Breast epithelium (tissue), 4 donors: ENCODE results near the gene PIANP. TPM values are rescaled to one million over a fixed set of nuclear protein-coding genes. Genes with fewer than 3 reads are reported as not detected.
"Not testable (repeated sequence)": the region's sequence is repeated elsewhere in the genome, so short reads cannot be mapped to it uniquely, and the experiment has no call there.

Experiments used
- DNase-seq, 2 donors: peaks; one replicate each; pipeline ENCODE4 v3.0.0-alpha.2; 2019; ENCODE audit warnings: low spot score in 2 of 2
- H3K27ac ChIP-seq, 2 donors: fragments of 200-600 bp; sonication (generic) in 1 of 2; one replicate each; pipeline ENCODE4 v1.5.1; 2016 to 2019; ENCODE audit warnings: mild to moderate bottlenecking in 1 of 2
- H3K27me3 ChIP-seq, 2 donors: fragments of 200-600 bp; sonication (generic) in 1 of 2; one replicate each; pipeline versions ENCODE4 v1.5.1 to v1.6.0; 2017 to 2019; ENCODE audit warnings: control low read depth in 1 of 2, mild to moderate bottlenecking in 1 of 2
- H3K36me3 ChIP-seq: fragments of 200-600 bp; one replicate; pipeline ENCODE4 v1.5.1; 2019
- H3K4me1 ChIP-seq, 2 donors: fragments of 200-600 bp; sonication (generic); one replicate each; pipeline ENCODE4 v1.5.1; 2016 to 2019; ENCODE audit warnings: control low read depth in 1 of 2
- H3K4me3 ChIP-seq, 3 donors: fragments of 200-600 bp; sonication (generic); 1 replicate in 2 of 3; 2 replicates in 1 of 3; pipeline ENCODE4 v1.5.1; 2016 to 2019; ENCODE audit warnings: mild to moderate bottlenecking in 3 of 3, moderate library complexity in 2 of 3
- H3K9me3 ChIP-seq, 2 donors: fragments of 200-600 bp; sonication (generic) in 1 of 2; one replicate each; pipeline ENCODE4 v1.5.1; 2016 to 2019; ENCODE audit warnings: control low read depth in 1 of 2
- CTCF ChIP-seq, 3 donors: fragments of 450-650 bp; IDR thresholded peaks; one replicate each; pipeline ENCODE4 v1.5.1; 2016 to 2017; ENCODE audit warnings: antibody characterized with exemption in 3 of 3, mild to moderate bottlenecking in 3 of 3, moderate library complexity in 3 of 3
- POLR2A ChIP-seq: fragments of 450-650 bp; IDR thresholded peaks from one replicate; pipeline ENCODE4 v1.6.1; 2016; ENCODE audit warnings: antibody characterized with exemption, mild to moderate bottlenecking, moderate library complexity
- POLR2AphosphoS5 ChIP-seq, 3 donors: sonication (generic); formaldehyde crosslinking; IDR thresholded peaks; one replicate each; pipeline ENCODE4 v1.6.1; 2017; ENCODE audit warnings: antibody characterized with exemption in 3 of 3
- intact Hi-C: fragments of 100-400 bp; cut with DNase I; formaldehyde crosslinking; loops from one replicate; pipeline ENCODE4 v1.15.1; 2023; ENCODE audit warnings: low total_unique reads
- total RNA-seq, 3 donors: library from RNA; depleted of rRNA; stranded (reverse); fragments of >200 nt; gene quantifications; one replicate each; pipeline ENCODE4 v1.1.0, GENCODE V29; 2016

Gene PIANP
- total RNA-seq, 3 donors from 2014 or later, result 0.29 to 0.33 TPM; not detected in 1

- H3K4me3 ChIP-seq, result no peak overlapping the region
- no peaks in the 10 kb centered on the region for H3K36me3 ChIP-seq
- H3K9me3 ChIP-seq, result no peaks in the 10 kb centered on the region
- TF ChIP-seq POLR2AphosphoS5 (IDR thresholded peaks at IDR 0.05) (no peak), CTCF (IDR thresholded peaks at IDR 0.05) (no peak), POLR2A (no peak)
- no peak for DNase-seq
- no peaks in the 10 kb centered on the region for H3K27me3 ChIP-seq
- no peaks in the 10 kb centered on the region for H3K4me1 ChIP-seq
- H3K27ac ChIP-seq, result no peak overlapping the region
- intact Hi-C loops, result no loop called here
These were observed 42.2 kb upstream of the PIANP start for GRCh38 chr12:6742834-6743233.

- H3K36me3 ChIP-seq, H3K4me3 ChIP-seq, H3K27ac ChIP-seq, H3K4me1 ChIP-seq, H3K9me3 ChIP-seq, intact Hi-C loops, DNase-seq, H3K27me3 ChIP-seq: not testable (repeated sequence)
These were observed 41.5 kb upstream of the PIANP start for GRCh38 chr12:6742080-6742479.

- intact Hi-C loops, result no loop called here
- H3K27ac ChIP-seq, result no peak overlapping the region
These were observed 36.1 kb upstream of the PIANP start for GRCh38 chr12:6736754-6737153.

GRCh38 chr12:6735448-6736191 is 35.0 kb upstream of the PIANP start:
- intact Hi-C loops, result no loop called here
- Histone ChIP-seq H3K4me3 (no peak overlapping the region), H3K27ac (peak overlapping the region in 1 of 2 donors; percentile 20), H3K36me3 (peaks cover 3% of the 10 kb centered on the region), H3K9me3 (no peaks in the 10 kb centered on the region), H3K4me1 (no peaks in the 10 kb centered on the region), H3K27me3 (no peaks in the 10 kb centered on the region)
- DNase-seq, result peak; percentile 70 to 83
- TF ChIP-seq POLR2A (no peak), CTCF (IDR thresholded peaks at IDR 0.05) (peak; percentile 40 to 72 (median 67))

More at GRCh38 chr12:6736754-6737153, 36.1 kb upstream of the PIANP start:
- Histone ChIP-seq H3K27me3 (no peaks in the 10 kb centered on the region), H3K4me3 (no peak overlapping the region), H3K4me1 (no peaks in the 10 kb centered on the region), H3K9me3 (no peaks in the 10 kb centered on the region), H3K36me3 (no peaks in the 10 kb centered on the region)
- DNase-seq, result no peak
- TF ChIP-seq POLR2AphosphoS5 (IDR thresholded peaks at IDR 0.05) (no peak), CTCF (IDR thresholded peaks at IDR 0.05) (no peak), POLR2A (no peak)

- Histone ChIP-seq H3K4me1 (no peaks in the 10 kb centered on the region), H3K4me3 (no peak overlapping the region), H3K36me3 (peaks cover 7% of the 10 kb centered on the region), H3K9me3 (no peaks in the 10 kb centered on the region), H3K27me3 (no peaks in the 10 kb centered on the region), H3K27ac (no peak overlapping the region)
- intact Hi-C loops, result no loop called here
- no peak for TF ChIP-seq CTCF (IDR thresholded peaks at IDR 0.05)
- TF ChIP-seq POLR2A, result no peak
- TF ChIP-seq POLR2AphosphoS5 (IDR thresholded peaks at IDR 0.05), result no peak
- no peak for DNase-seq
These were observed 34.1 kb upstream of the PIANP start for GRCh38 chr12:6734506-6735387.
